HG02973 (cell line): Measurements from ENCODE around the gene LRP10.
A peak's percentile ranks its signal among the peaks of the same experiment; 100 is the strongest.

Experiments used
- ATAC-seq: cut with Tn5 transposase; IDR thresholded peaks from one replicate; pipeline ENCODE4 v1.9.1; 2021; ENCODE audit warnings: moderate library complexity; ENCODE audit not compliant: unreplicated experiment

LRP10 gene

DNA sequence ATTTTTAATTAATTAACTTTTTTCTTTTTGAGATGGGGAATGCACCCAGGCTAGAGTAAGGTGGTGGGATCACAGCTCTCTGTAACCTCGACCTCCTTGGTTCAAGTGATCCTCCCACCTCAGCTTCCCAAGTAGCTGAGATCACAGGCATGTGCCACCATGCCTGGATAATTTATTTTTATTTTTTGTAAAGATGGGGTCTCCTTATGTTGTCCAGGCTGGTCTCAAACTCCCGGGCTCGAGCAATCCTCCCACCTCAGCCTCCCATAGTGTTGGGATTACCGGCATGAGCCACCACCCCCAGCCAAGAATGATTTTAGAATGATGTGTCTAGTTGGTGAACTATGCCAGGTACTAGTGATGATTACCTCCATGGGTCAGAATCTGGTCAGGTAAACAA is 6.6 kb upstream of the LRP10 start:
- ATAC-seq: no peak

DNA sequence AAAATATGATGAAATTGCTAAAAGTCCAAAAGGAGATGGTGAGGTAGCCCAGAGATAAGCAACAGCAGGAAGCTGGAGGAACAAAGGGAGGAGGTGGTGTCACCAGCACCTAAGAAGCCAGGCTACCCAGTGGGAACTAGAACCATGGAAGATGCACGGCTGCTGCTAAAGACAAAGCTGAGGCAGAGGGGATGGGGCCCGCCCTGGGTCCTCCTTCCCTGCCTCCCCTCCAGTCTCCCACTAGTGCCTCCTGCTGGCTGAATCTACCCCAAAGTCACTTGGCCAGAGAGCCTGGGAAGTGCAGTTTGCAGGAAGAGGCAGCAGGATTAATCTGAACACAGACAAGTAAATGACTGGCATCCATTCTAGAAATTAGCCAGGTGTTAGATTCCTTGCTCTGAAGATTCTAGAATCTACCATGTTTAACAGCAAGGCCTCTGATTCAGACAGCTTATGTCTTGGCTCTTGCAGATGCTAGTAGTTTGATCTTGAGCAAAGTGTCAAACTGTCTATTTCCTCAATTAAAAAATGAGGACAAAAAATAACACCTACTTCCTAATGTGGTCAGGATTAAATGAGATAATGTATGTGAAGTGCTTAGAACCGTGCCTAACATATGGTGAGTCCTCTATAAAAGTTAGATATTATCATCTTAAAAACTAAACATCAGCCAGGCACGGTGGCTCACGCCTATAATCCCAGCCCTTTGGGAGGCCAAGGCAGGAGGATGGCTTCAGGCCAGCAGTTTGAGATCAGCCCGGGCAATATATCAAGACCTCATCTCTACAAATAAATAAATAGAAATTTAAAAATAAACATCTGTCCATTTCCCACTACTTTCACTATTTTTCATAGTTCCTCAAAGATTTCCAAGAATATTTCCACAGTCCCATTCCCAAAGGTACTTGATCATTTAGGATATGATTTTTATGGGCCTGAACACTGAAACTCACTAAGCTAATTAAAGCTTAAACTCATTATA is 5.8 kb upstream of the LRP10 start:
- no peak for ATAC-seq

DNA sequence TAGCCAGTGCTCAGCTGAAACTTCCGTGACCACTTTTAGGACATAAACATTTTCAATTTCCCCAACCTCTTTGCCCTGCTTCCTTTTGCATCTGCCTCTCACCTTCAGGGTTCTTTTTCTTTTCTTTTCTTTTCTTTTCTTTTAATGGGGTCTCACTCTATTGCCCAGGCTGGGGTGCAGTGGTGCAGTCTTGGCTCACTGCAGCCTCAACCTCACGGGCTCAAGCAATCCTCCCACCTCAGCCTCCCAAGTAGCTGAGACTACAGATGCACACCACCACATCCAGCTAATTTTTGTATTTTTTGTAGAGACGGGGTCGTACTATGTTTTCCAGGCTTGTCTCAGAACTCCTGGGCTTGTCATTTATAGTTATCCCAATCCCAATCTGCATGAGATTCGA is 4.7 kb upstream of the LRP10 start:
- no peak for ATAC-seq

DNA sequence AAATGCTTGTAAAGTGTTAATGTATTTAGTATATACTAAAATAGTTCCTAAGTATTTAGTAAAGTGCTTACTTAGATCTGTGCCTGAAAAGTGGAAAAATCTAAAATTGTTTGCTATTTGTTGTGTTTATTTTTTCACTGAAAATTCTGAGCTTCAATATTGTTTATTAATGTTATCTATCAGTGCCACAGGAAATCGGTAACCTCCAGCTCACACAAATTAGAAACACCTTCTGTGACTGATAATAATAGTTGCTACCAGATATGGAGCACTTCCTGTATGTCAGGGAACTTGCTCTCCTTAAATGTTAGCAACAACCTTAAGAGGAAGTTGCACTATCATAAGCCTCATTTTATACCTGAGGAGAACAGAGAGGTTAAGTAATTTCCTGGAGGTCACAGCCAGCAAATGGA is 723 bp upstream of the LRP10 start:
- ATAC-seq: peak; percentile 41

DNA sequence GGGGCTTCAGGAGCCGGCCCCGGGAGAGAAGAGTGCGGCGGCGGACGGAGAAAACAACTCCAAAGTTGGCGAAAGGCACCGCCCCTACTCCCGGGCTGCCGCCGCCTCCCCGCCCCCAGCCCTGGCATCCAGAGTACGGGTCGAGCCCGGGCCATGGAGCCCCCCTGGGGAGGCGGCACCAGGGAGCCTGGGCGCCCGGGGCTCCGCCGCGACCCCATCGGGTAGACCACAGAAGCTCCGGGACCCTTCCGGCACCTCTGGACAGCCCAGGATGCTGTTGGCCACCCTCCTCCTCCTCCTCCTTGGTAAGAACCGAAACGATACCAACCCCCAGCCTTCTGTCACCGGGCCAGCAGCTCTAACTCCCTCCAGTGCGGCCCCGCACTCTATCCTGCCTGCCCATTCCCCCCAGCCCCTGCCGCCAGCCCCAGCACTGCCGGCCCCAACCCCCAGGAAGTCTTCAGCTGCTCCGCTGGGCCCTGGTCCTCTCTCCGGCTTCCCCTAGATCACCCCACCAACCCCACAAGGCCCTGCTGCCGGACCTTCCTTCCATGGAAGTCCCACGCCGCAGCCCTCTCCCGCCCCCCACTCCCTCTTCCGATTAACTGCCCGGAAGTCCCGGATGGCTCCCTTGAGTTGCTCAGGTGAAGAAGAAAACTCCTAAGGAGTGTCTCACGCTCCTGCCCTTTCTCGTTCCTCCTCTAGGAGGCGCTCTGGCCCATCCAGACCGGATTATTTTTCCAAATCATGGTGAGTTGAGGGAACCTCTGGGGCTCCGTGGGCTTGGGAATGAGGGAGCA is 693 bp downstream of the LRP10 start:
- ATAC-seq: no peak

DNA sequence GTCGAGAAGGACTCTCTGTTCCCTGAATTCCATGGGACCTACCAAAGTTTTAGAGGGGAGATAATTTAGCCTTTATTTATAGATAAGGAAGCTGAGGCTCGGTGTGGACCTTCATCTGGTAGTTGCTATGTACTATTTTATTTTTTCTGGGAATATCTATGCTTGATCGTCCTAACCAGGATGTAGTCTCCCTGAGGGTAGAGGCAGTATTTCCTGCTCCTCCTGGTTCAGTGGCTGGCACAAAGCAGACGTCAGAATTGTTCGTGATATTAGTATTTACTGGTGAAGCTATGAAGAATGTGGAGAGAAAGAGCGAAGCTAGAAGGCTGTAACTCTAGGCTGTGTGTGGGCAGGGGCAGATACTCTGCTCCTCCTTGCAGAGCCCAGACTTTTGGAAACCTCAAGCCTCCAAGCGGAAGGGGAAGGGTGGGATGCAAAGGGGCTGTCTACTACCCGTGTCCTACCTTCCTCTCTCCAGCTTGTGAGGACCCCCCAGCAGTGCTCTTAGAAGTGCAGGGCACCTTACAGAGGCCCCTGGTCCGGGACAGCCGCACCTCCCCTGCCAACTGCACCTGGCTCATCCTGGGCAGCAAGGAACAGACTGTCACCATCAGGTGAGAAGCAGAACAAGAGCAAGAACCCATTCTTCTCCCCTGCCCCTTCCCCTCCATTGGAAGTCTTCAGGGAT is 1.4 kb downstream of the LRP10 start:
- ATAC-seq: no peak

DNA sequence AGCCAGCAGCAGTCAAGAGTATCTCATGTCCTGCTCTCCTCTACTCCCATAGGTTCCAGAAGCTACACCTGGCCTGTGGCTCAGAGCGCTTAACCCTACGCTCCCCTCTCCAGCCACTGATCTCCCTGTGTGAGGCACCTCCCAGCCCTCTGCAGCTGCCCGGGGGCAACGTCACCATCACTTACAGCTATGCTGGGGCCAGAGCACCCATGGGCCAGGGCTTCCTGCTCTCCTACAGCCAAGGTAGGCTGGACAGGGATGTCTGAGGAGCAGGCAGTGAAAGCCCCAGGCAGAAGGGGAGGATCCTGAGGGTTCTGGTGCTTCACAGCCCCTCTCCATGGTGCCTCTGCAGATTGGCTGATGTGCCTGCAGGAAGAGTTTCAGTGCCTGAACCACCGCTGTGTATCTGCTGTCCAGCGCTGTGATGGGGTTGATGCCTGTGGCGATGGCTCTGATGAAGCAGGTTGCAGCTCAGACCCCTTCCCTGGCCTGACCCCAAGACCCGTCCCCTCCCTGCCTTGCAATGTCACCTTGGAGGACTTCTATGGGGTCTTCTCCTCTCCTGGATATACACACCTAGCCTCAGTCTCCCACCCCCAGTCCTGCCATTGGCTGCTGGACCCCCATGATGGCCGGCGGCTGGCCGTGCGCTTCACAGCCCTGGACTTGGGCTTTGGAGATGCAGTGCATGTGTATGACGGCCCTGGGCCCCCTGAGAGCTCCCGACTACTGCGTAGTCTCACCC is 3.6 kb downstream of the LRP10 start:
- no peak for ATAC-seq

DNA sequence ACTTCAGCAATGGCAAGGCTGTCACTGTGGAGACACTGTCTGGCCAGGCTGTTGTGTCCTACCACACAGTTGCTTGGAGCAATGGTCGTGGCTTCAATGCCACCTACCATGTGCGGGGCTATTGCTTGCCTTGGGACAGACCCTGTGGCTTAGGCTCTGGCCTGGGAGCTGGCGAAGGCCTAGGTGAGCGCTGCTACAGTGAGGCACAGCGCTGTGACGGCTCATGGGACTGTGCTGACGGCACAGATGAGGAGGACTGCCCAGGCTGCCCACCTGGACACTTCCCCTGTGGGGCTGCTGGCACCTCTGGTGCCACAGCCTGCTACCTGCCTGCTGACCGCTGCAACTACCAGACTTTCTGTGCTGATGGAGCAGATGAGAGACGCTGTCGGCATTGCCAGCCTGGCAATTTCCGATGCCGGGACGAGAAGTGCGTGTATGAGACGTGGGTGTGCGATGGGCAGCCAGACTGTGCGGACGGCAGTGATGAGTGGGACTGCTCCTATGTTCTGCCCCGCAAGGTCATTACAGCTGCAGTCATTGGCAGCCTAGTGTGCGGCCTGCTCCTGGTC is 4.3 kb downstream of the LRP10 start:
- no peak for ATAC-seq

DNA sequence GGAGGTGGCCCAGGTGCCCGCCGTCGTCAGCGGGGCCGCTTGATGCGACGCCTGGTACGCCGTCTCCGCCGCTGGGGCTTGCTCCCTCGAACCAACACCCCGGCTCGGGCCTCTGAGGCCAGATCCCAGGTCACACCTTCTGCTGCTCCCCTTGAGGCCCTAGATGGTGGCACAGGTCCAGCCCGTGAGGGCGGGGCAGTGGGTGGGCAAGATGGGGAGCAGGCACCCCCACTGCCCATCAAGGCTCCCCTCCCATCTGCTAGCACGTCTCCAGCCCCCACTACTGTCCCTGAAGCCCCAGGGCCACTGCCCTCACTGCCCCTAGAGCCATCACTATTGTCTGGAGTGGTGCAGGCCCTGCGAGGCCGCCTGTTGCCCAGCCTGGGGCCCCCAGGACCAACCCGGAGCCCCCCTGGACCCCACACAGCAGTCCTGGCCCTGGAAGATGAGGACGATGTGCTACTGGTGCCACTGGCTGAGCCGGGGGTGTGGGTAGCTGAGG is 5.5 kb downstream of the LRP10 start:
- no peak for ATAC-seq

DNA sequence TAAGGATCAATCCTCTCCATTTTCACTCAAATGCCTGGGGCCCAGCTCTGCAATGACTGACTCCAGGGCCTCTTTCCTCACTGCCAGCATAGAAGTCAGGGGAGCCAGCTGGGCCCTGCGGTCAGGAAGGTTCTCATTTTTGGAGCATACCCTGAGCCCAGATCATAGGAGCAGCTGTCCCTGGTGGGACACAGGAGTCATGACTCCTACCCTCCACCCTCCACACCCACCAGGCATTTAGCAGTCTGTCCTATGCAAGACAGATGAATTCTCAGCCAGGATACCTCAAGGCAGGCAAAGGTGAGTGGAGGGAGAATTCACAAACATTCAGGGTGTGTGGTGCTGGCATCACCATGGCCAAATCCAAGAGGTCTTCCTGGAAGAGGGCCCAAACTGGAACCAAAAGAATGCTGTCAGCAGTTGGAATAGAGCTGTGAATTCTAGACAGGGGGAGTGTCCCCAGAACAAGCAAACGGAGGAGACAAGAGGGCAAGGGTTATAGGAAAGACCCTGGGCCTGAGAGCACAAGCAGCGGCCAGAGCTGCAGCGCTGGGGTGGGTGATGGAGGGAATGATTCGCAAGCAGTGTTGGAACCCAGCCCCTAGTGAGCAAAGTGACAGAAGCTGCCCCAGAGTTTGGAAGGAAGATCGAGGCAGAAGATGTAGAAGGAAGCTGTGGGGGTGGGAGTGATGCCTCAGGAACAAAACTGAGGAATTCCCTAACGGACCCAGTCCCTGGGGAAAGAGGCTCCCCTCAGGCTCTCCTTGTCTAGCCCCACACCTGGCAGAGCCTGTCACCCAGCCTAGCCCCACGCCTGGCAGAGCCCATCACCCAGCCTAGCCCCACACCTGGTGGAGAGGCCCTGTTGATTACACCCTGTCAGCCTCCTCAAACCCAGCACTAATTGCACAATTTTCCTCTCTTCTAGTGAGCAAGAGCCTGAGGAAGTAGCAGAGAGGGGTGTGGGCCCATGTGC is 7.0 kb downstream of the LRP10 start:
- ATAC-seq: no peak

DNA sequence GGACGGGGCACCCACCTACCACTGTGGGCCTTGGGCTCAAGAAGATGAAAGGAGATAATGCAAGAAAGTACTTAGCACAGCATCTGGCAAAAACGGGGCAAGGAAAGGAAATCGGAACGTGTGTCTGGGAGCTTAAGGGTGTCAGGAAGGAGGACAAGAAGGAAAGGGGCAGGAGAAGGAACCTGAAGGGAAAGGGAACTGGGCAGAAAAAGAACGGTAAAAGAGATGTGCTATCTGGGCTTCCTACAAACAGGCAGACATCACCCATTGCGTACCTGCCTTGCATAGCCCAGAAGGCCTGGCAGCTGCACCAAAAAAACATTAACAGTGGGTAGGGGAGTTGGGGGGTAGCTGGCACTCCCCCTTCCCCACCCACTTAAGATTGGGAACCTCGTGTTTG is 10.5 kb downstream of the LRP10 start:
- no peak for ATAC-seq

DNA sequence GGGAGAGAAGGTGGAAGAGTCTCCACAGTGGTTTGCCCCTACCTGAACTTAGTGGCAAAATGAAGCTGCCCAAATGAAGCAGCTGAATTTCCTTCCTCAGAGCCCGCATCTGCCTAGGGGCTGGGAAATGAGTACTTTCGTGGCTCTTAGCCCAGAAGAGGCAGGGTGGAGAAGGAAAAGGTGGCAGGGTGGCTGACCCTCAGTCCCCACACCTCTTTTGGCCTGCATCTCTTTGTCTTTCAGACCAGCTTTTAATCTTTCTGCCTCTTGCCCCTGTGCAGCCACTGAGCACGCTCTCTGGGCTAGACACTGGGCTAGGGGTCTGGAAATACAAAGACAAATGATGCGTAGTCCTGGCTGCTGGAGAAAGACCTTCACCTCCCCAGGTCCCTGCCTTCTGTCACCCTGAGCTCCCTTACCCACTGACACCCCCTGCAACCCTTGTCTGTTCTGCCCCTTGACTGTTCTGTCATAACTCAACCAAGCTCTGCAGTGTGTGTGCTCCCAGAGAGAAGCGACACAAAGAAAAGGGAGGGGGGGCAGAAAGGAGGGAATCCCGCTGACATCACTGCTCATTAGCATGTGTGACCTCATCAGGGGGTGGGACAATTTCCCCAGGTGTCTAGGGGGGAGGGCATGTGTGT is 11.1 kb downstream of the LRP10 start:
- no peak for ATAC-seq

DNA sequence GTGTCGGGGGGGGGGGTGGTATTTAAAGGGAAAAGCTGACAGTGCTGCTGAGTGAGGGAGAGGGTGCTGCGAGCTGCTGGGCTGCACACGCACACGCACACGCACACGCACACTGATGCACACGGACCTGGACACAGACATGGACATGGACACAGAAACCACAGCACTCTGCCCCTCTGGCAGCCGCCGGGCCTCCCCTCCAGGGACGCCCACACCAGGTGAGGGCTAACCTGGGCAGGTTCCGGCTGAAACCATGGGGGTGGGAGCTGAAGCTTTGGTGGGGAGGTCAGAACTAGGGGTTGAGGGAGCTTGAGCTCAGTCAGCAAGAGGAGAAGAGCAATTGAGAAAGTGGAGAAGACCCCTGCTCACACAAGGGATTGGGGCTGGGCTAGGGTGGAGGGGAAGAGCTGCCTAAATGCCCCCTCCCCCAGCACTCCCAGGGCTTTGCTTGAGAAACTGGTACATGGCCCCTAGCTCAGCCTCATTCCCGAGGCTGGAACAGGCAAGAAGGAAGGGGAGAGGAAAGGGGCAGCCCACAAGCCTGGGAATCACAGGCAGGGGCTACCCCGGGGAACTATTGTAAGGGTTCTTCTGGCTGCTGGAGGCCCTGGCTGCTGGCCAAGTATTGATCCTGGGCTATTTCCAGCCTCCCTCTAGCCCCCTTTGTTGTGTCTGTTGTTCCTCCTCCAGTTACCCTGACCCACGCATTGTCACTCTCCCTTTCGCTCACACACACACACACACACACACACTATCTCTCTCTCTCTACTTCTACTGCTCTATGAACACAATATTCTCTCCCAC is 11.8 kb downstream of the LRP10 start, which contains the start of gene REM2:
REM2 (plus strand) TSS at position 50 of the 804 bp plus-strand sequence; CDS start at position 116, 66 bp downstream.
- ATAC-seq: no peak

DNA sequence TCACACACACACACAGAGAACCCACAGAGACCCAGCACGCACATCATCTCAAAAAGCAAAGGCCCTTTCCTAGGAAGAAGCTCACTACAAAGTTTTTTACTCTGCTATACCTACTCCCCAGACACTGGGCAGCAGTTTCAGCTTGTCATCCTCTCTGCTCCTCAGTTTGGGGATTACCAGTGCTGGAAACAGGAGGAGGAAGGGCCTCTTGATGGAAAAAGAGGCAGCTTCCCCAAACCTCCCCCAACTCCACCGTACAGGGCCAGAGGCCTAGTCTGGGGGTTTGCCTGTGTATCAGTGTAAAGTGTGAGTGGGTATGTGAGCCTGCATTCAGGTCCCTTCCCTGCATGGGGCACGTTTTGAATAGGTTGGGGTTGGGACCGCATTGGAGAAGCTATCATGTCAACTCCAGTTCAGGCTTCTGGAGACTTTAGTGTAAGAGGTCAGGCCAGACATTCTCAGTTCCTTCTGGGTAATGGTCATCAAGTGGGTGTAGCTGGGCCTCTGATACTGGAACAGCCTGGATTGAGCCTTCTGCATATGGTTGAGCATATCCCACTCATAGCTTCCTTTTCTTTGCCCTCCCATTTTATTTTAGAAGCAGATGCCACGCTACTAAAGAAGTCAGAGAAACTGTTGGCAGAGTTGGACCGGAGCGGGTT is 12.7 kb downstream of the LRP10 start:
- ATAC-seq: no peak

DNA sequence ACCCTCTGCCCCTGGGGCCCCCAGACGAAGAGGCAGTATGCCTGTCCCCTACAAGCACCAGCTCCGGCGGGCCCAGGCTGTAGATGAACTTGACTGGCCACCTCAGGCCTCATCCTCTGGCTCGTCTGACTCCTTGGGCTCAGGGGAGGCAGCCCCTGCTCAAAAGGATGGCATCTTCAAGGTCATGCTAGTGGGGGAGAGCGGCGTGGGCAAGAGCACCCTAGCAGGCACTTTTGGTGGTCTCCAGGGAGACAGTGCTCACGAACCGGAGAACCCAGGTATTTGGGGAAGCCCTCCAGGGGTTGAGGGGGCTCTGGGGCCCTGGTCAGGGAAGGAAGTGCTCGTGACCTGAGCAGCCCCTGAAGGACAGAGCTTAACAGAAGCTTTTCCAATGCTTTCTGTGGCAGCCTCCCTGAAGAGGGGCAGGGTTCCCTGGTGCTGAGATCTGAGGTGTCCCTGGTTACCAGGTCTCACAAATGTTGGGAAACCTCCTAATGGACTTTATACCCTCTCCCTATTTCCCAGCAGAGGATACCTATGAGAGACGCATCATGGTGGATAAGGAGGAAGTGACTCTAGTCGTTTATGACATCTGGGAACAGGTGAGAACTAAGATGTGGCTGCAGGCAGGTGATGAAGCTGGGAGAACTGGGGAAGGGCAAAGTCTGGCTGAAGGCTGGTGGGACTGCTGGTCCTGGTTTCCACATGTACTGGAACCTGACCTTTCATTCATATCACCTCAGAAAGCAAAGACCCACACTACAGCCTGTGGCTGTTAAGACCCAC is 13.4 kb downstream of the LRP10 start:
- ATAC-seq: no peak

DNA sequence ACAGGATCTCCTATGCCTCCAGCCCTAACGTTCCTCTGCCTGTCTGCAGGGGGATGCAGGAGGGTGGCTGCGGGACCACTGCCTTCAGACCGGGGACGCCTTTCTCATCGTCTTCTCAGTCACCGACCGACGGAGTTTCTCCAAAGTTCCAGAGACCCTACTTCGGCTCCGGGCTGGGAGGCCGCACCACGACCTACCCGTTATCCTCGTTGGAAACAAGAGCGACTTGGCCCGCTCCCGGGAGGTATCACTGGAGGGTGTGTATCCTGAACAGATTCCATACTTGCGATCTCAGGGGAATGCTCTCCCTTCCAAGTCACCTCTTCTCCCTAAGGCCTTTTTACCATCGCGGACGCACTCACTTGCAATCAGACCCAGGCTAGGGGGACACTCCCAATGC is 14.4 kb downstream of the LRP10 start:
- ATAC-seq: no peak
